DOHH2 (cell line): Measurements from ENCODE around the gene TIGD1.

Source experiments
- H3F3A ChIP-seq: fragments of 200-600 bp; sonication (generic), shearing (Covaris generic); 2 replicates; pipeline ENCODE4 v1.6.0; 2016; ENCODE audit warnings: antibody characterized with exemption, mild to moderate bottlenecking; ENCODE audit not compliant: control insufficient read depth, insufficient read depth
- H3K27ac ChIP-seq: fragments of 200-600 bp; sonication (generic); 2 replicates; pipeline ENCODE4 v1.5.1; 2014; ENCODE audit warnings: low read depth, mild to moderate bottlenecking, low read length, moderate library complexity
- H3K27me3 ChIP-seq: fragments of 200-600 bp; sonication (generic); 2 replicates; pipeline ENCODE4 v1.6.1; 2014; ENCODE audit warnings: mild to moderate bottlenecking, low read length, mixed read lengths; ENCODE audit not compliant: control insufficient read depth
- H3K36me3 ChIP-seq: fragments of 200-600 bp; sonication (generic); 2 replicates; pipeline ENCODE4 v1.6.1; 2014; ENCODE audit warnings: mild to moderate bottlenecking, low read length, moderate library complexity, mixed read lengths; ENCODE audit not compliant: control insufficient read depth
- H3K4me1 ChIP-seq: fragments of 200-600 bp; sonication (generic); 2 replicates; pipeline ENCODE4 v1.6.1; 2014; ENCODE audit warnings: mild to moderate bottlenecking, low read length, mixed read lengths; ENCODE audit not compliant: control insufficient read depth
- H3K4me2 ChIP-seq: fragments of 200-600 bp; sonication (generic); 2 replicates; pipeline ENCODE4 v1.6.0; 2014; ENCODE audit warnings: mild to moderate bottlenecking, low read length, moderate library complexity
- H3K4me3 ChIP-seq: fragments of 200-600 bp; sonication (generic); 2 replicates; pipeline ENCODE4 v1.5.1; 2014; ENCODE audit warnings: mild to moderate bottlenecking, low read length, mixed read lengths
- H3K79me2 ChIP-seq: fragments of 200-600 bp; sonication (generic); 2 replicates; pipeline ENCODE4 v1.6.1; 2014; ENCODE audit warnings: mild to moderate bottlenecking, low read length, mixed read lengths; ENCODE audit not compliant: control insufficient read depth
- H3K9me2 ChIP-seq: fragments of 200-600 bp; sonication (generic); replicated peaks from 2 replicates; pipeline ENCODE4 v1.6.1; 2014; ENCODE audit warnings: mild to moderate bottlenecking, low read length, mixed read lengths; ENCODE audit not compliant: control insufficient read depth
- H3K9me3 ChIP-seq: fragments of 200-600 bp; sonication (generic); 2 replicates; pipeline ENCODE4 v1.6.1; 2014; ENCODE audit warnings: antibody characterized with exemption, low read length, mixed read lengths; ENCODE audit not compliant: control insufficient read depth, insufficient read depth
- H4K20me1 ChIP-seq: fragments of 200-600 bp; sonication (generic); 2 replicates; pipeline ENCODE4 v1.6.0; 2014; ENCODE audit warnings: low read depth, mild to moderate bottlenecking, antibody characterized with exemption, low read length, moderate library complexity; ENCODE audit not compliant: control insufficient read depth, insufficient read depth
- EZH2phosphoT487 ChIP-seq: fragments of 200-600 bp; sonication (generic); IDR thresholded peaks from 2 replicates; pipeline ENCODE4 v1.6.1; 2017; ENCODE audit warnings: borderline replicate concordance, mild to moderate bottlenecking, antibody characterized with exemption, low read length, moderate library complexity, mixed read lengths
- TF ChIP-seq, protein P1 (sequence below): fragments of 200-600 bp; sonication (generic); IDR thresholded peaks from one replicate; pipeline ENCODE4 v1.5.1; 2014; ENCODE audit warnings: antibody characterized with exemption, mild to moderate bottlenecking, low read depth, low read length; ENCODE audit not compliant: poor library complexity, severe bottlenecking

The TIGD1 gene

GRCh38 chr2:232556426-232556825 is 6.1 kb upstream of the TIGD1 start:
- TF ChIP-seq EZH2phosphoT487: no peak
- TF ChIP-seq, protein P1, sequence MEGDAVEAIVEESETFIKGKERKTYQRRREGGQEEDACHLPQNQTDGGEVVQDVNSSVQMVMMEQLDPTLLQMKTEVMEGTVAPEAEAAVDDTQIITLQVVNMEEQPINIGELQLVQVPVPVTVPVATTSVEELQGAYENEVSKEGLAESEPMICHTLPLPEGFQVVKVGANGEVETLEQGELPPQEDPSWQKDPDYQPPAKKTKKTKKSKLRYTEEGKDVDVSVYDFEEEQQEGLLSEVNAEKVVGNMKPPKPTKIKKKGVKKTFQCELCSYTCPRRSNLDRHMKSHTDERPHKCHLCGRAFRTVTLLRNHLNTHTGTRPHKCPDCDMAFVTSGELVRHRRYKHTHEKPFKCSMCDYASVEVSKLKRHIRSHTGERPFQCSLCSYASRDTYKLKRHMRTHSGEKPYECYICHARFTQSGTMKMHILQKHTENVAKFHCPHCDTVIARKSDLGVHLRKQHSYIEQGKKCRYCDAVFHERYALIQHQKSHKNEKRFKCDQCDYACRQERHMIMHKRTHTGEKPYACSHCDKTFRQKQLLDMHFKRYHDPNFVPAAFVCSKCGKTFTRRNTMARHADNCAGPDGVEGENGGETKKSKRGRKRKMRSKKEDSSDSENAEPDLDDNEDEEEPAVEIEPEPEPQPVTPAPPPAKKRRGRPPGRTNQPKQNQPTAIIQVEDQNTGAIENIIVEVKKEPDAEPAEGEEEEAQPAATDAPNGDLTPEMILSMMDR: no peak
- peaks cover 3% of the 10 kb centered on the region; the same call in 1 of the 2 replicates for H4K20me1 ChIP-seq
- no peak overlapping the region for H3K27ac ChIP-seq
- no peaks in the 10 kb centered on the region for H3F3A ChIP-seq
- H3K36me3 ChIP-seq: peaks cover 70% of the 10 kb centered on the region
- peaks cover 8% of the 10 kb centered on the region for H3K4me1 ChIP-seq
- no peak overlapping the region for H3K4me2 ChIP-seq
- H3K79me2 ChIP-seq: peaks cover 47% of the 10 kb centered on the region
- no peaks in the 10 kb centered on the region for H3K27me3 ChIP-seq
- no peaks in the 10 kb centered on the region for H3K9me2 ChIP-seq
- H3K9me3 ChIP-seq: no peaks in the 10 kb centered on the region
- no peak overlapping the region for H3K4me3 ChIP-seq

DNA sequence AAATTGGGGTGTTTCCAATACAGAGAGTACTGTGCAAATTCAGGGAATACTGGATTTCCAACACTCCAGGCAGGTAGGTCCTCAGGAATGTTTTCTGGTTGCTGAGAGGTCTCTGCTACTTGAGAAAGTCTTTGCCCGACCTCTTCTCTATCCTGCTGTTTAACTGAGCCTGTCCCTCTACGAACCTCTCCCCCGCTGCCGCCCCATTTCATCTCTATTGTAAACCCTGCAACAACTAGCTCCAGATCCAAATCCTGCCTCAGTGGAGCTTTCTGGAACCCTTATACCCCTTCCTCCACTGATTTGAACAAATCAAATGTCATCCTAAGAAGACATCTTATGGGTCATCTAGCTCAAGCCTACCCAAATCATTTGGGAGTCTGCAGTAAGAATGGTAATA is 1.4 kb upstream of the TIGD1 start:
- peaks cover 28% of the 10 kb centered on the region for H3K4me1 ChIP-seq
- H3K27ac ChIP-seq: no peak overlapping the region
- no peaks in the 10 kb centered on the region for H3K27me3 ChIP-seq
- peaks cover 70% of the 10 kb centered on the region for H3K36me3 ChIP-seq
- no peaks in the 10 kb centered on the region for H3K9me3 ChIP-seq
- peaks cover 93% of the 10 kb centered on the region for H3K79me2 ChIP-seq
- H3K4me3 ChIP-seq: peak overlapping the region; percentile 100
- H3K4me2 ChIP-seq: peak overlapping the region; percentile 81
- TF ChIP-seq, protein P1: no peak
- TF ChIP-seq EZH2phosphoT487: no peak
- H3F3A ChIP-seq: no peaks in the 10 kb centered on the region
- no peaks in the 10 kb centered on the region for H3K9me2 ChIP-seq
- 0 out of 2 replicates have a peak, but pooled peaks cover 6% of the 10 kb centered on the region for H4K20me1 ChIP-seq

DNA sequence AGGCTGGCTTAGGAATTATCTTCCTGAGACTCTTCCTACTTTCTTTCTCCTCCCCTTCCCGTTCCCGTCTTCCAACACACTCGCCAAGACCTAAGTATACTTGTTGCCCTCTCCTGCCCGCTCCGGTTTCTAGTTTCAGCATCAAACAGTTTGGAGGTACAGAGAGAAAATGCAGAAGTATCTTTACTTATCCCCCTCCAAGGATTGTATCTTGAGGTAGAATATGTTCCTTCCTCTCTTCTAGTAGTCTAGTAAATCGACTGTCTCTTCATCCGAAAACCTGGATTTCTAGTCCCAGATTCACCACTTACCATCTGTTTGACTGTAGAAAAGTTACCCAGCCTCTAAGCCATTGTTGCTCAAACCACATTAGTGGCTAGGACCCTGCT is 887 bp upstream of the TIGD1 start:
- Histone ChIP-seq H3K9me3 (no peaks in the 10 kb centered on the region), H3K27ac (peak overlapping the region; percentile 80), H3K79me2 (peaks cover 97% of the 10 kb centered on the region), H3K9me2 (no peaks in the 10 kb centered on the region), H3F3A (no peaks in the 10 kb centered on the region), H3K4me1 (peaks cover 28% of the 10 kb centered on the region), H3K27me3 (no peaks in the 10 kb centered on the region), H3K4me2 (peak overlapping the region; percentile 81), H4K20me1 (0 out of 2 replicates have a peak, but pooled peaks cover 6% of the 10 kb centered on the region), H3K4me3 (peak overlapping the region; percentile 100), H3K36me3 (peaks cover 70% of the 10 kb centered on the region)
- TF ChIP-seq, protein P1: no peak
- no peak for TF ChIP-seq EZH2phosphoT487
